Endothelial cell (in vitro differentiated cells): Measurements from ENCODE around the gene PRR20G. TPM values are rescaled to one million over a fixed set of nuclear protein-coding genes. Genes with fewer than 3 reads are reported as not detected.

ENCODE experiments used
- DNase-seq: peaks from one replicate; pipeline ENCODE4 v3.0.0; 2021; ENCODE audit warnings: low spot score
- H3K27ac Mint-ChIP-seq: one replicate; pipeline ENCODE4 v1.8.0; 2021; ENCODE audit warnings: mixed read lengths, inconsistent platforms; ENCODE audit not compliant: unreplicated experiment
- H3K27me3 Mint-ChIP-seq: one replicate; pipeline ENCODE4 v1.8.0; 2021; ENCODE audit warnings: mild to moderate bottlenecking, moderate library complexity, mixed read lengths, inconsistent platforms; ENCODE audit not compliant: unreplicated experiment
- H3K36me3 Mint-ChIP-seq: one replicate; pipeline ENCODE4 v1.8.0; 2021; ENCODE audit warnings: mild to moderate bottlenecking, low read depth, mixed read lengths, inconsistent platforms; ENCODE audit not compliant: unreplicated experiment
- H3K4me1 Mint-ChIP-seq: one replicate; pipeline ENCODE4 v1.8.0; 2021; ENCODE audit warnings: mild to moderate bottlenecking, mixed read lengths, inconsistent platforms; ENCODE audit not compliant: unreplicated experiment
- H3K4me3 Mint-ChIP-seq: one replicate; pipeline ENCODE4 v1.8.0; 2021; ENCODE audit warnings: mild to moderate bottlenecking, mixed read lengths, inconsistent platforms; ENCODE audit not compliant: unreplicated experiment
- H3K9me3 Mint-ChIP-seq: one replicate; pipeline ENCODE4 v1.8.0; 2021; ENCODE audit warnings: mixed read lengths, inconsistent platforms; ENCODE audit not compliant: unreplicated experiment
- total RNA-seq: library from RNA; stranded (reverse); fragmentation: NEBNext Ultra II Directional; extraction: Animal tissue kit (Norgen Biotek cat#: 25700); gene quantifications from one replicate; pipeline ENCODE4 v1.2.1, GENCODE V29; 2021; ENCODE audit not compliant: unreplicated experiment
- TF ChIP-seq, protein P1 (sequence below): fragments of 200-600 bp; sonication (generic); IDR thresholded peaks from one replicate; pipeline ENCODE4 v1.5.0; 2021; ENCODE audit warnings: antibody characterized with exemption; ENCODE audit not compliant: unreplicated experiment

Gene PRR20G
- total RNA-seq, 1 donor from 2014 or later, result not detected

DNA sequence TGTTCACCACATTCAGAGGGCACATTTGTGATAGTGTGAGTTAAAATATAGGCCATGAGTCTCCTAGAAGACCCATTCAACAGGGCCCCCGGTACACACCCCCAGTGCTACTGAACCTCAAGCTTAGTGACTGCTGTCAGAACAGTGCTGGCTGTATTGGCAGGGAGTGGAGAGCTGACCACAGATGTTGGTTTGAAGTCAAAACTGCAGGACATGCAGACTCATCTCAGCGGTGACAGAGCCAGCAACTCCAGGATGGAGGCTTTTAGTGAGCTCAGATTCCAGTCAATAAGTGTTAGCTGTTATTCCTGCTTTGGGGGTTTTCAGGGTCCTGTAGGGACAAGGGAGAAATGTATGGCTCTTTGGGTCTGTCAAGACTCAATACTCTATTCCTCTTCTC is 29.1 kb downstream of the PRR20G start:
- Mint-ChIP-seq H3K9me3 (no peaks in the 10 kb centered on the region), H3K27me3 (peaks cover 5% of the 10 kb centered on the region), H3K4me3 (no peak overlapping the region), H3K4me1 (no peaks in the 10 kb centered on the region), H3K36me3 (no peaks in the 10 kb centered on the region), H3K27ac (no peak overlapping the region)
- TF ChIP-seq, protein P1, sequence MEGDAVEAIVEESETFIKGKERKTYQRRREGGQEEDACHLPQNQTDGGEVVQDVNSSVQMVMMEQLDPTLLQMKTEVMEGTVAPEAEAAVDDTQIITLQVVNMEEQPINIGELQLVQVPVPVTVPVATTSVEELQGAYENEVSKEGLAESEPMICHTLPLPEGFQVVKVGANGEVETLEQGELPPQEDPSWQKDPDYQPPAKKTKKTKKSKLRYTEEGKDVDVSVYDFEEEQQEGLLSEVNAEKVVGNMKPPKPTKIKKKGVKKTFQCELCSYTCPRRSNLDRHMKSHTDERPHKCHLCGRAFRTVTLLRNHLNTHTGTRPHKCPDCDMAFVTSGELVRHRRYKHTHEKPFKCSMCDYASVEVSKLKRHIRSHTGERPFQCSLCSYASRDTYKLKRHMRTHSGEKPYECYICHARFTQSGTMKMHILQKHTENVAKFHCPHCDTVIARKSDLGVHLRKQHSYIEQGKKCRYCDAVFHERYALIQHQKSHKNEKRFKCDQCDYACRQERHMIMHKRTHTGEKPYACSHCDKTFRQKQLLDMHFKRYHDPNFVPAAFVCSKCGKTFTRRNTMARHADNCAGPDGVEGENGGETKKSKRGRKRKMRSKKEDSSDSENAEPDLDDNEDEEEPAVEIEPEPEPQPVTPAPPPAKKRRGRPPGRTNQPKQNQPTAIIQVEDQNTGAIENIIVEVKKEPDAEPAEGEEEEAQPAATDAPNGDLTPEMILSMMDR, result no peak
- no peak for DNase-seq

DNA sequence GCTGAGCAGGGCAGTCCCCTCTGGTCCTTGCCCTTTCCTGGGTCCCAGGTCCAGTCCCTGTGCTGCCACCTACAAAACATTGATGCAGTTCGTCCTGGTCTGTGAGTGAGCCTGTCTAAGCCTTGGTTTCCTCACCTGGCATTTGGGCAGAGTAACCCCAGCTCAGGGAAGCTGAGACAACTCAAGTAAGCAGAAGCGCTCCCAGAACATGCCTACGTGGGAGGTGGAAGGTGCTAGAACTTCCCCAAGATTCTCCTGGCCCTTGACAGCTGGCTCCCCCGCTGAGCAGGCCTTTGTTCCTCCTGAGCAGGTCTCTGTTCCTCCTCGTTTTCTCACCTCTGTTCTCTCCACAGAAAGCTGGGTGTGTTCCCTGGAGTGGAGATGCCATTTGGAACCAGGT is 30.5 kb downstream of the PRR20G start:
- Mint-ChIP-seq H3K36me3 (no peaks in the 10 kb centered on the region), H3K4me3 (no peak overlapping the region), H3K27me3 (peaks cover 5% of the 10 kb centered on the region), H3K9me3 (peaks cover 6% of the 10 kb centered on the region), H3K4me1 (no peaks in the 10 kb centered on the region), H3K27ac (no peak overlapping the region)
- TF ChIP-seq, protein P1, result no peak
- no peak for DNase-seq

DNA sequence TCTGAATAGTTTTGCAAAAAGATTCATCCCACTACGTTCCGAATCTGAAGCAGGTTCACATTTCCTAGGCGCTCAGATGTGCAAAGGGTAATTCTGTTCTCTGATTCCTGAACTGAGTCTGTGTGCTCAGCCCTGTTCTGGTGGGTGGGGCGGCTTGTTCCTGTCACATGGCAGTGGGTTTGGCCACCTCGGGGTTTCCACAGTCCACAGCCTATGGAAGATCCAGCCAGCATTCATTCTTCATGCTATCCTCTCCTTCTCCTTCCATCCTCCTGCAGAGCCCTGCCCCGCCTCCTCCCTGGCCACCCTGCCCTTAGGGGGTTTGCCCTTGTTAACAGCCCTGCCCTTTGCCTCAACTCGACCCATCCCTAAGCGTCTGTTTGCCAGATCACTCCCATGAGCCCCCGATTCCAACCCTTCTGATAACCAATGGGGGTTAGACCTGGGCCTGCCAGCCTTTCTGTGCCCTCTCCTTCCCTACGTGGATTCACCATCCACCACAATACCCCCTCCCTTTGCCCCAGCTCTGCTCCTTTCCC is 31.0 kb downstream of the PRR20G start:
- no peaks in the 10 kb centered on the region for H3K4me1 Mint-ChIP-seq

DNA sequence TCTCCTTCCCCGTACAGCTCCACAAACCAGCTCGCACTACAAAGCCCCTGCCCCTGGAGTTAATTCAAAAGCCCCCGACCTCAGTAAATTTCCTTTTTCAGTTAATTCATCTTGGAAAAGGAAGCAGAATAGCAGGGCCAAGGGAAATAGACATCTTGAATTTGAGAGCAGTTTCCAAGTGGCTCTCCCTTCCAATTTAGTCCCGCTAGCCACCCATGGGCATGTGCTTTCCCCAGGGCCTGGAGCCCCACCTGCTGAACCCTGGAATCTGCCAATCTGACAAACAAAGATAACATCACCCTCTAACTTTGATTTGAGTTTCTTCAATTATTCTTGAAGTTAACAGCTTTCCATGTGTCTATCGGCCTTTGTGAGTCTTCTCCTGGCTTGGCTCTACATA is 31.7 kb downstream of the PRR20G start:
- peaks cover 6% of the 10 kb centered on the region for H3K9me3 Mint-ChIP-seq
- TF ChIP-seq, protein P1, result no peak
- H3K4me3 Mint-ChIP-seq, result no peak overlapping the region
- H3K36me3 Mint-ChIP-seq, result no peaks in the 10 kb centered on the region
- no peaks in the 10 kb centered on the region for H3K4me1 Mint-ChIP-seq
- no peak for DNase-seq
- no peak overlapping the region for H3K27ac Mint-ChIP-seq
- H3K27me3 Mint-ChIP-seq, result peaks cover 5% of the 10 kb centered on the region

More for the DNA sequence above, 31.0 kb downstream of the PRR20G start:
- Mint-ChIP-seq H3K9me3 (peaks cover 6% of the 10 kb centered on the region), H3K27me3 (peaks cover 5% of the 10 kb centered on the region), H3K4me3 (no peak overlapping the region), H3K36me3 (no peaks in the 10 kb centered on the region), H3K27ac (no peak overlapping the region)
- TF ChIP-seq, protein P1, result no peak
- no peak for DNase-seq

DNA sequence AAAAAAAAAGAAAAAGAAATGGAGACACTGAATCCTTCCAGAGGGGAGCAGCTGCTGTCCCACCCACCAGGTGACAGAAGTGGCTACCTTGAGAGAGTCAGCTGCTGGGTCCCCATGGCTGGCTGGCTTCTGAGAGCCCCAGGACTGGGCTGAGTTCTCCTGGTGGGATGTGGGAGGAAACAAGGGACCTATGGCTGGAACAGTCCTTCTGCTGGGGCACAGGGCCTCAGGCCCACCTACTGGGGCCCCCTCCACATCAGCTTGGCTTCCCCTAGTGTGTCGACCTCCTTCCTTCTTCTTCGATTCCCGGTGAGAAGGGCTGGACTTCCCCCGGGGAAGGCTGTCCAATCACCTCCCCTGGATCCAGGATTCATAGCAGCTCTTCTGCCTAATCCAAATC is 32.3 kb downstream of the PRR20G start:
- Mint-ChIP-seq H3K36me3 (no peaks in the 10 kb centered on the region), H3K9me3 (peaks cover 6% of the 10 kb centered on the region), H3K4me1 (no peaks in the 10 kb centered on the region), H3K4me3 (no peak overlapping the region), H3K27ac (no peak overlapping the region), H3K27me3 (peaks cover 5% of the 10 kb centered on the region)
- DNase-seq, result no peak
- TF ChIP-seq, protein P1, result no peak
